HEK293 (cell line): ENCODE measurements around the gene RBMS3.

ENCODE experiments used
- CTCF ChIA-PET: fragments of 350-600 bp; formaldehyde crosslinking; extraction: SDS; loops from one replicate; lab custom pipeline; 2021; ENCODE audit warnings: antibody characterized with exemption; lab: Yijun Ruan, JAX
- POLR2A ChIA-PET: fragments of 300-600 bp; formaldehyde crosslinking; extraction: SDS; loops from one replicate; lab custom pipeline; 2020; ENCODE audit warnings: antibody characterized with exemption, inconsistent platforms; lab: Yijun Ruan, JAX
- H3K27ac ChIP-seq: fragments of 200-500 bp; sonication (Bioruptor generic); 2 replicates; pipeline ENCODE4 v1.5.1; 2014; ENCODE audit warnings: low read depth, low read length, control low read depth, inconsistent platforms; ENCODE audit errors: extremely low read depth
- H3K36me3 ChIP-seq, 2 experiments: fragments of 200-500 bp in 1 of 2; sonication (Bioruptor generic) in 1 of 2; 1 replicate in 1 of 2; 2 replicates in 1 of 2; pipeline ENCODE4 v1.5.1; 2014 to 2017; ENCODE audit warnings: inconsistent platforms in 2 of 2, low read length in 2 of 2; ENCODE audit not compliant: control insufficient read depth in 2 of 2, insufficient read depth in 1 of 2
- H3K4me1 ChIP-seq: fragments of 200-500 bp; sonication (Bioruptor generic); 2 replicates; pipeline ENCODE4 v1.5.1; 2014; ENCODE audit warnings: mild to moderate bottlenecking, low read length, inconsistent platforms; ENCODE audit not compliant: control insufficient read depth, insufficient read depth
- H3K4me3 ChIP-seq: 2 replicates; pipeline ENCODE4 v1.5.1; 2011; ENCODE audit warnings: low read depth, mild to moderate bottlenecking, control low read depth, low read length, moderate library complexity
- H3K9me3 ChIP-seq: fragments of 200-500 bp; sonication (Bioruptor generic); 2 replicates; pipeline ENCODE4 v1.5.1; 2014; ENCODE audit warnings: low read depth, low read length, inconsistent platforms; ENCODE audit not compliant: control insufficient read depth, insufficient read depth
- BCL11B ChIP-seq: fragments of 450-650 bp; formaldehyde crosslinking; IDR thresholded peaks from 2 replicates; pipeline ENCODE4 v1.5.1; 2016; ENCODE audit warnings: low read depth, missing biosample characterization, missing genetic modification characterization
- GLI4 ChIP-seq: fragments of 450-650 bp; formaldehyde crosslinking; IDR thresholded peaks from 2 replicates; pipeline ENCODE4 v1.5.1; 2016; ENCODE audit warnings: missing biosample characterization, missing genetic modification characterization
- RBAK ChIP-seq: fragments of 450-650 bp; formaldehyde crosslinking; IDR thresholded peaks from 2 replicates; pipeline ENCODE4 v1.5.1; 2016; ENCODE audit warnings: missing biosample characterization, missing genetic modification characterization
- SCRT2 ChIP-seq: fragments of 450-650 bp; formaldehyde crosslinking; IDR thresholded peaks from 2 replicates; pipeline ENCODE4 v1.5.1; 2016; ENCODE audit warnings: missing biosample characterization, missing genetic modification characterization
- TRIM28 ChIP-seq: IDR thresholded peaks from 2 replicates; pipeline ENCODE4 v1.6.1; 2011; ENCODE audit warnings: low read length, control low read depth, borderline replicate concordance
- ZBTB20 ChIP-seq: fragments of 450-650 bp; formaldehyde crosslinking; IDR thresholded peaks from 2 replicates; pipeline ENCODE4 v1.5.1; 2016; ENCODE audit warnings: missing biosample characterization, missing genetic modification characterization
- ZFP3 ChIP-seq: fragments of 450-650 bp; formaldehyde crosslinking; IDR thresholded peaks from 2 replicates; pipeline ENCODE4 v1.5.1; 2016; ENCODE audit warnings: low read depth, missing biosample characterization, missing genetic modification characterization
- ZFP69B ChIP-seq: fragments of 450-650 bp; formaldehyde crosslinking; IDR thresholded peaks from 2 replicates; pipeline ENCODE4 v1.5.1; 2016; ENCODE audit warnings: missing biosample characterization, missing genetic modification characterization
- ZNF114 ChIP-seq: fragments of 450-650 bp; formaldehyde crosslinking; IDR thresholded peaks from 2 replicates; pipeline ENCODE4 v1.5.0; 2017; ENCODE audit warnings: missing biosample characterization, missing genetic modification characterization
- ZNF266 ChIP-seq: fragments of 450-650 bp; formaldehyde crosslinking; IDR thresholded peaks from 2 replicates; pipeline ENCODE4 v1.5.1; 2016; ENCODE audit warnings: missing biosample characterization, missing genetic modification characterization, low read depth
- ZNF391 ChIP-seq: fragments of 450-650 bp; formaldehyde crosslinking; IDR thresholded peaks from 2 replicates; pipeline ENCODE4 v1.5.1; 2016; ENCODE audit warnings: low read depth, missing biosample characterization, missing genetic modification characterization, borderline replicate concordance
- ZNF530 ChIP-seq: fragments of 450-650 bp; formaldehyde crosslinking; IDR thresholded peaks from 2 replicates; pipeline ENCODE4 v1.5.1; 2016; ENCODE audit warnings: low read depth, missing biosample characterization, missing genetic modification characterization
- ZNF610 ChIP-seq: fragments of 450-650 bp; formaldehyde crosslinking; IDR thresholded peaks from 2 replicates; pipeline ENCODE4 v1.5.1; 2016; ENCODE audit warnings: missing biosample characterization, missing genetic modification characterization, borderline replicate concordance
- ZNF626 ChIP-seq: fragments of 450-650 bp; sonication (Bioruptor Pico); formaldehyde crosslinking; IDR thresholded peaks from 2 replicates; pipeline ENCODE4 v1.5.1; 2018; ENCODE audit warnings: missing biosample characterization, missing genetic modification characterization, inconsistent platforms
- ZNF768 ChIP-seq: fragments of 450-650 bp; formaldehyde crosslinking; IDR thresholded peaks from 2 replicates; pipeline ENCODE4 v1.5.1; 2018; ENCODE audit warnings: missing biosample characterization, mild to moderate bottlenecking, missing genetic modification characterization
- ZSCAN23 ChIP-seq: fragments of 450-650 bp; formaldehyde crosslinking; IDR thresholded peaks from 2 replicates; pipeline ENCODE4 v1.5.1; 2016; ENCODE audit warnings: missing biosample characterization, missing genetic modification characterization
- TF ChIP-seq, protein P1 (sequence below): fragments of 450-650 bp; formaldehyde crosslinking; IDR thresholded peaks from 2 replicates; pipeline ENCODE4 v1.5.1; 2016; ENCODE audit warnings: missing biosample characterization, missing genetic modification characterization
- TF ChIP-seq, protein P2 (sequence below): fragments of 450-650 bp; formaldehyde crosslinking; IDR thresholded peaks from 2 replicates; pipeline ENCODE4 v1.5.1; 2016; ENCODE audit warnings: missing biosample characterization, missing genetic modification characterization
- TF ChIP-seq, protein P3 (sequence below): fragments of 450-650 bp; formaldehyde crosslinking; IDR thresholded peaks from 2 replicates; pipeline ENCODE4 v1.5.1; 2016; ENCODE audit warnings: missing biosample characterization, missing genetic modification characterization
- TF ChIP-seq, protein P4 (sequence below): fragments of 450-650 bp; formaldehyde crosslinking; IDR thresholded peaks from 2 replicates; pipeline ENCODE4 v1.5.1; 2016; ENCODE audit warnings: missing biosample characterization, missing genetic modification characterization
- TF ChIP-seq, protein P5 (sequence below): fragments of 450-650 bp; formaldehyde crosslinking; IDR thresholded peaks from 2 replicates; pipeline ENCODE4 v1.5.1; 2017; ENCODE audit warnings: missing biosample characterization, missing genetic modification characterization
- TF ChIP-seq, protein P6 (sequence below): fragments of 450-650 bp; IDR thresholded peaks from 2 replicates; pipeline ENCODE4 v1.5.1; 2018; ENCODE audit warnings: missing biosample characterization, missing genetic modification characterization
- TF ChIP-seq, protein P7 (sequence below): fragments of 450-650 bp; formaldehyde crosslinking; IDR thresholded peaks from 2 replicates; pipeline ENCODE4 v1.5.1; 2016; ENCODE audit warnings: missing biosample characterization, missing genetic modification characterization, borderline replicate concordance

RBMS3 gene

DNA sequence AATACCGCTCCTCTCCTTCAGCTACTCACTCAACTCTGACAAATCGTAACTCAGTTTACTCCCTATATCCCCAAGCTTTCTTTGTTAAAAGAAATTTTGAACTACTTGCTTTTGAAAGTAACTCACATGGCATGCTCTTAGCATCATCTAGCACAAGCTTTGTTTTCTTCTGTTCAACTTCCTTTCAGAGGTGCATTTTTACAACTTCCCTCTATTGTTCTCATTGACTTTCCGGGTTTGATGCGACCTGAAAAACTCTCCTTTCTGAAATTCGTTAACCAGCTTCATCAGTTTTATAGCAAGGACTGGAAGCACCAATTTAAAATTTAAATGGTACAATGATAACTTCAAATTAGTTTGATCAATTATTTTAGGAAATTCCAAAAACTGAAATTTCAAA lies 696.0 kb downstream of the RBMS3 start:
- TF ChIP-seq, protein P1, sequence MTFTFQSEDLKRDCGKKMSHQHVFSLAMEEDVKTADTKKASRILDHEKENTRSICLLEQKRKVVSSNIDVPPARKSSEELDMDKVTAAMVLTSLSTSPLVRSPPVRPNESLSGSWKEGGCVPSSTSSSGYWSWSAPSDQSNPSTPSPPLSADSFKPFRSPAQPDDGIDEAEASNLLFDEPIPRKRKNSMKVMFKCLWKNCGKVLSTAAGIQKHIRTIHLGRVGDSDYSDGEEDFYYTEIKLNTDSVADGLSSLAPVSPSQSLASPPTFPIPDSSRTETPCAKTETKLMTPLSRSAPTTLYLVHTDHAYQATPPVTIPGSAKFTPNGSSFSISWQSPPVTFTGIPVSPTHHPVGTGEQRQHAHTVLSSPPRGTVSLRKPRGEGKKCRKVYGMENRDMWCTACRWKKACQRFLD (tag by site-specific recombination), result no peak
- TF ChIP-seq, protein P2, sequence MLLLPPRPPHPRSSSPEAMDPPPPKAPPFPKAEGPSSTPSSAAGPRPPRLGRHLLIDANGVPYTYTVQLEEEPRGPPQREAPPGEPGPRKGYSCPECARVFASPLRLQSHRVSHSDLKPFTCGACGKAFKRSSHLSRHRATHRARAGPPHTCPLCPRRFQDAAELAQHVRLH (tag by site-specific recombination), result no peak
- TF ChIP-seq, protein P3, sequence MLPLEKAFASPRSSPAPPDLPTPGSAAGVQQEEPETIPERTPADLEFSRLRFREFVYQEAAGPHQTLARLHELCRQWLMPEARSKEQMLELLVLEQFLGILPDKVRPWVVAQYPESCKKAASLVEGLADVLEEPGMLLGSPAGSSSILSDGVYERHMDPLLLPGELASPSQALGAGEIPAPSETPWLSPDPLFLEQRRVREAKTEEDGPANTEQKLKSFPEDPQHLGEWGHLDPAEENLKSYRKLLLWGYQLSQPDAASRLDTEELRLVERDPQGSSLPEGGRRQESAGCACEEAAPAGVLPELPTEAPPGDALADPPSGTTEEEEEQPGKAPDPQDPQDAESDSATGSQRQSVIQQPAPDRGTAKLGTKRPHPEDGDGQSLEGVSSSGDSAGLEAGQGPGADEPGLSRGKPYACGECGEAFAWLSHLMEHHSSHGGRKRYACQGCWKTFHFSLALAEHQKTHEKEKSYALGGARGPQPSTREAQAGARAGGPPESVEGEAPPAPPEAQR (tag by site-specific recombination), result no peak
- no peak for TF ChIP-seq ZSCAN23 (tag by site-specific recombination)
- TF ChIP-seq ZFP3 (tag by site-specific recombination), result no peak
- TF ChIP-seq, protein P4, sequence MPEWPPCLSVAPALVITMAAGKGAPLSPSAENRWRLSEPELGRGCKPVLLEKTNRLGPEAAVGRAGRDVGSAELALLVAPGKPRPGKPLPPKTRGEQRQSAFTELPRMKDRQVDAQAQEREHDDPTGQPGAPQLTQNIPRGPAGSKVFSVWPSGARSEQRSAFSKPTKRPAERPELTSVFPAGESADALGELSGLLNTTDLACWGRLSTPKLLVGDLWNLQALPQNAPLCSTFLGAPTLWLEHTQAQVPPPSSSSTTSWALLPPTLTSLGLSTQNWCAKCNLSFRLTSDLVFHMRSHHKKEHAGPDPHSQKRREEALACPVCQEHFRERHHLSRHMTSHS (tag by site-specific recombination), result no peak
- TF ChIP-seq, protein P5, sequence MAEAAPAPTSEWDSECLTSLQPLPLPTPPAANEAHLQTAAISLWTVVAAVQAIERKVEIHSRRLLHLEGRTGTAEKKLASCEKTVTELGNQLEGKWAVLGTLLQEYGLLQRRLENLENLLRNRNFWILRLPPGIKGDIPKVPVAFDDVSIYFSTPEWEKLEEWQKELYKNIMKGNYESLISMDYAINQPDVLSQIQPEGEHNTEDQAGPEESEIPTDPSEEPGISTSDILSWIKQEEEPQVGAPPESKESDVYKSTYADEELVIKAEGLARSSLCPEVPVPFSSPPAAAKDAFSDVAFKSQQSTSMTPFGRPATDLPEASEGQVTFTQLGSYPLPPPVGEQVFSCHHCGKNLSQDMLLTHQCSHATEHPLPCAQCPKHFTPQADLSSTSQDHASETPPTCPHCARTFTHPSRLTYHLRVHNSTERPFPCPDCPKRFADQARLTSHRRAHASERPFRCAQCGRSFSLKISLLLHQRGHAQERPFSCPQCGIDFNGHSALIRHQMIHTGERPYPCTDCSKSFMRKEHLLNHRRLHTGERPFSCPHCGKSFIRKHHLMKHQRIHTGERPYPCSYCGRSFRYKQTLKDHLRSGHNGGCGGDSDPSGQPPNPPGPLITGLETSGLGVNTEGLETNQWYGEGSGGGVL, result no peak
- no peak for TF ChIP-seq BCL11B (tag by site-specific recombination)
- TF ChIP-seq RBAK (tag by site-specific recombination), result no peak
- TF ChIP-seq TRIM28, result no peak
- no peak for TF ChIP-seq ZNF266 (tag by site-specific recombination)
- no peak for TF ChIP-seq ZNF114 (tag by site-specific recombination)
- no peaks in the 10 kb centered on the region for H3K4me1 ChIP-seq
- H3K9me3 ChIP-seq, result no peaks in the 10 kb centered on the region
- no peaks in the 10 kb centered on the region for H3K36me3 ChIP-seq
- no peak overlapping the region for H3K27ac ChIP-seq
- CTCF ChIA-PET, result no interaction called here
- POLR2A ChIA-PET, result no interaction called here
- H3K4me3 ChIP-seq, result no peak overlapping the region

DNA sequence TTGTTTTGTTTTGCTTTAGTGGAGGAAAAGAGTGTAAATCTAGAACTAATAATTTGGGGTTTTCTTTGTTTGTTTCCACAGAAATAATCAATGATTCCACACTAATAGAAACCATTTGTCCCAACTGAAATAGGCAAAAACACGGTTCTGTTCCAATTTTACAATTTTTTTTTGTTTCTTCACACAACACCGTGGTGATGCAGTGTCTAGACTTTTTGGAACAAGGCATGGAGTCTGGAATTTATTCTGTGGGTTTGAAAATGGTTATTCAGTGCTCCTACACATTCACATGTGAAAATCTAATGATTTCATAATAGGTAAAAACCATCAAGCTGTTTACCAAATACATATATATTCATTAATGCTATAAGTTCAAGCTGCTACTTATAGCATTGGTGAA lies 696.5 kb downstream of the RBMS3 start:
- ChIA-PET CTCF (no interaction called here), POLR2A (no interaction called here)
- H3K4me1 ChIP-seq, result no peaks in the 10 kb centered on the region
- no peak overlapping the region for H3K4me3 ChIP-seq
- no peaks in the 10 kb centered on the region for H3K9me3 ChIP-seq
- H3K36me3 ChIP-seq, result no peaks in the 10 kb centered on the region
- no peak overlapping the region for H3K27ac ChIP-seq
- TF ChIP-seq, protein P6, sequence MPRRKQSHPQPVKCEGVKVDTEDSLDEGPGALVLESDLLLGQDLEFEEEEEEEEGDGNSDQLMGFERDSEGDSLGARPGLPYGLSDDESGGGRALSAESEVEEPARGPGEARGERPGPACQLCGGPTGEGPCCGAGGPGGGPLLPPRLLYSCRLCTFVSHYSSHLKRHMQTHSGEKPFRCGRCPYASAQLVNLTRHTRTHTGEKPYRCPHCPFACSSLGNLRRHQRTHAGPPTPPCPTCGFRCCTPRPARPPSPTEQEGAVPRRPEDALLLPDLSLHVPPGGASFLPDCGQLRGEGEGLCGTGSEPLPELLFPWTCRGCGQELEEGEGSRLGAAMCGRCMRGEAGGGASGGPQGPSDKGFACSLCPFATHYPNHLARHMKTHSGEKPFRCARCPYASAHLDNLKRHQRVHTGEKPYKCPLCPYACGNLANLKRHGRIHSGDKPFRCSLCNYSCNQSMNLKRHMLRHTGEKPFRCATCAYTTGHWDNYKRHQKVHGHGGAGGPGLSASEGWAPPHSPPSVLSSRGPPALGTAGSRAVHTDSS, result no peak
- TF ChIP-seq ZNF768 (tag by site-specific recombination) (no peak), ZFP69B (tag by site-specific recombination) (no peak), ZNF530 (tag by site-specific recombination) (no peak), ZBTB20 (tag by site-specific recombination) (no peak), ZNF391 (no peak), SCRT2 (no peak), ZNF610 (tag by site-specific recombination) (no peak), ZNF626 (no peak), GLI4 (tag by site-specific recombination) (no peak)
- TF ChIP-seq, protein P7, sequence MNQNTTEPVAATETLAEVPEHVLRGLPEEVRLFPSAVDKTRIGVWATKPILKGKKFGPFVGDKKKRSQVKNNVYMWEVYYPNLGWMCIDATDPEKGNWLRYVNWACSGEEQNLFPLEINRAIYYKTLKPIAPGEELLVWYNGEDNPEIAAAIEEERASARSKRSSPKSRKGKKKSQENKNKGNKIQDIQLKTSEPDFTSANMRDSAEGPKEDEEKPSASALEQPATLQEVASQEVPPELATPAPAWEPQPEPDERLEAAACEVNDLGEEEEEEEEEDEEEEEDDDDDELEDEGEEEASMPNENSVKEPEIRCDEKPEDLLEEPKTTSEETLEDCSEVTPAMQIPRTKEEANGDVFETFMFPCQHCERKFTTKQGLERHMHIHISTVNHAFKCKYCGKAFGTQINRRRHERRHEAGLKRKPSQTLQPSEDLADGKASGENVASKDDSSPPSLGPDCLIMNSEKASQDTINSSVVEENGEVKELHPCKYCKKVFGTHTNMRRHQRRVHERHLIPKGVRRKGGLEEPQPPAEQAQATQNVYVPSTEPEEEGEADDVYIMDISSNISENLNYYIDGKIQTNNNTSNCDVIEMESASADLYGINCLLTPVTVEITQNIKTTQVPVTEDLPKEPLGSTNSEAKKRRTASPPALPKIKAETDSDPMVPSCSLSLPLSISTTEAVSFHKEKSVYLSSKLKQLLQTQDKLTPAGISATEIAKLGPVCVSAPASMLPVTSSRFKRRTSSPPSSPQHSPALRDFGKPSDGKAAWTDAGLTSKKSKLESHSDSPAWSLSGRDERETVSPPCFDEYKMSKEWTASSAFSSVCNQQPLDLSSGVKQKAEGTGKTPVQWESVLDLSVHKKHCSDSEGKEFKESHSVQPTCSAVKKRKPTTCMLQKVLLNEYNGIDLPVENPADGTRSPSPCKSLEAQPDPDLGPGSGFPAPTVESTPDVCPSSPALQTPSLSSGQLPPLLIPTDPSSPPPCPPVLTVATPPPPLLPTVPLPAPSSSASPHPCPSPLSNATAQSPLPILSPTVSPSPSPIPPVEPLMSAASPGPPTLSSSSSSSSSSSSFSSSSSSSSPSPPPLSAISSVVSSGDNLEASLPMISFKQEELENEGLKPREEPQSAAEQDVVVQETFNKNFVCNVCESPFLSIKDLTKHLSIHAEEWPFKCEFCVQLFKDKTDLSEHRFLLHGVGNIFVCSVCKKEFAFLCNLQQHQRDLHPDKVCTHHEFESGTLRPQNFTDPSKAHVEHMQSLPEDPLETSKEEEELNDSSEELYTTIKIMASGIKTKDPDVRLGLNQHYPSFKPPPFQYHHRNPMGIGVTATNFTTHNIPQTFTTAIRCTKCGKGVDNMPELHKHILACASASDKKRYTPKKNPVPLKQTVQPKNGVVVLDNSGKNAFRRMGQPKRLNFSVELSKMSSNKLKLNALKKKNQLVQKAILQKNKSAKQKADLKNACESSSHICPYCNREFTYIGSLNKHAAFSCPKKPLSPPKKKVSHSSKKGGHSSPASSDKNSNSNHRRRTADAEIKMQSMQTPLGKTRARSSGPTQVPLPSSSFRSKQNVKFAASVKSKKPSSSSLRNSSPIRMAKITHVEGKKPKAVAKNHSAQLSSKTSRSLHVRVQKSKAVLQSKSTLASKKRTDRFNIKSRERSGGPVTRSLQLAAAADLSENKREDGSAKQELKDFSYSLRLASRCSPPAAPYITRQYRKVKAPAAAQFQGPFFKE (tag by site-specific recombination), result no peak
